Measurements from ENCODE around the gene SEM1. TPM values are rescaled to one million over a fixed set of nuclear protein-coding genes. Genes with fewer than 3 reads are reported as not detected.

The SEM1 gene
- total and polyA plus RNA-seq, 2 of the 8 experiments (the other 6 are each of a cell fraction or from before 2014, with no cell fraction given) = 20.8 to 75.3 TPM

DNA sequence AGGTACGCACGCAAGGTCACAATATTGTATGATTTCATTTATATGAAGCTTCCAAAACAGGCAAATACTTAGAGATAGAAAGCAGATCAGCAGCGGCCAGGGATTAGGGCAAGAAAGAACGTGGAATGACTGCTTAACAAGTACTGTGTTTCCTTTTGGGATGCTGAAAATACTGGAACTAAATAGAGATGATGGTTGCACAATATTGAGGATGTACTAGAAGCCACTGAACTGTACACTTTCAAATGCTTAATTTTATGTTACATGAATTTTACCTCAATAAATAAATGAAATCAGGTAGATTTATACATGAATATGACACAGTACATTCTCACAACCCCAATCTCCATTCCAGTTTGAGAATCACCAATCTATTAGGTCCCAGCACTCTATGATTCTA is 15.6 kb downstream of the SEM1 start (continued):
- TF ChIP-seq, protein P1, sequence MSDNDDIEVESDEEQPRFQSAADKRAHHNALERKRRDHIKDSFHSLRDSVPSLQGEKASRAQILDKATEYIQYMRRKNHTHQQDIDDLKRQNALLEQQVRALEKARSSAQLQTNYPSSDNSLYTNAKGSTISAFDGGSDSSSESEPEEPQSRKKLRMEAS (IDR thresholded peaks at IDR 0.05) = no peak
- TF ChIP-seq RNF2 (IDR thresholded peaks at IDR 0.05; ENCODE audit: borderline replicate concordance, low read depth, low read length, missing control alignments, poor library complexity, severe bottlenecking) (no peak), ZNF274 (IDR thresholded peaks at IDR 0.05; ENCODE audit: borderline replicate concordance, extremely low read depth, low read length) (no peak), KDM5A (IDR thresholded peaks at IDR 0.05; ENCODE audit: low read length) (no peak), EP300 (IDR thresholded peaks at IDR 0.05; ENCODE audit: borderline replicate concordance in 1 of 2, low read depth in 2 of 2, low read length in 2 of 2) (no peak), KDM1A (IDR thresholded peaks at IDR 0.05; ENCODE audit: borderline replicate concordance, low read length) (no peak)
